ENCODE data around the gene RAX2. TPM values are rescaled to one million over a fixed set of nuclear protein-coding genes. Genes with fewer than 3 reads are reported as not detected.

RAX2 gene
- total and polyA plus RNA-seq, 2 donors (not counting 1 experiment from before 2014, with no cell fraction given): not detected

DNA sequence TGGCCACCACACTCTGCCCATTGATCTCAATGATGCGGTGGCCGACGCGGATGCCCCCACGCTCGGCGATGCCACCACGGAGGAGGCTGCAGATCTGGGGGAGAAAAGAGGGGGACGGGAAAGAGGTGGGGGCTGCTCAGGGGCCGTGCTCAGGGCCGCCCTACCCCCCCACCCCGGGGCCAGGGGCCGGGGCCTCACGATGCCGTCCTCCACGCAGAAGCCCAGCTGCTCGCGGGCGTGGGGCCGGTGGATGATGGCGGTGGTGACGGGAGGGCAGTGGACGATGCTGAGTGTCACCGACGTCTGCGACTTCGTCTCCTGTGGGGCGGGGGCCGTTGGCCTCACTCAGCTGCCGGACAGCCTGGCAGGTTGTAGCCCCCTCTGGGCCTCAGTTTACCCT, 20.8 kb downstream of the RAX2 start:
- H3K27ac ChIP-seq (ENCODE audit: insufficient read depth, low read length): no peak overlapping the region
- no peak overlapping the region for H3K4me3 ChIP-seq (replicated peaks in 1 of 4; ENCODE audit: control extremely low read depth in 1 of 4, insufficient read depth in 1 of 4, low read depth in 3 of 4, low read length in 4 of 4)
- TF ChIP-seq, protein P1, sequence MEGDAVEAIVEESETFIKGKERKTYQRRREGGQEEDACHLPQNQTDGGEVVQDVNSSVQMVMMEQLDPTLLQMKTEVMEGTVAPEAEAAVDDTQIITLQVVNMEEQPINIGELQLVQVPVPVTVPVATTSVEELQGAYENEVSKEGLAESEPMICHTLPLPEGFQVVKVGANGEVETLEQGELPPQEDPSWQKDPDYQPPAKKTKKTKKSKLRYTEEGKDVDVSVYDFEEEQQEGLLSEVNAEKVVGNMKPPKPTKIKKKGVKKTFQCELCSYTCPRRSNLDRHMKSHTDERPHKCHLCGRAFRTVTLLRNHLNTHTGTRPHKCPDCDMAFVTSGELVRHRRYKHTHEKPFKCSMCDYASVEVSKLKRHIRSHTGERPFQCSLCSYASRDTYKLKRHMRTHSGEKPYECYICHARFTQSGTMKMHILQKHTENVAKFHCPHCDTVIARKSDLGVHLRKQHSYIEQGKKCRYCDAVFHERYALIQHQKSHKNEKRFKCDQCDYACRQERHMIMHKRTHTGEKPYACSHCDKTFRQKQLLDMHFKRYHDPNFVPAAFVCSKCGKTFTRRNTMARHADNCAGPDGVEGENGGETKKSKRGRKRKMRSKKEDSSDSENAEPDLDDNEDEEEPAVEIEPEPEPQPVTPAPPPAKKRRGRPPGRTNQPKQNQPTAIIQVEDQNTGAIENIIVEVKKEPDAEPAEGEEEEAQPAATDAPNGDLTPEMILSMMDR (conservative IDR thresholded peaks at IDR 0.05 in 1 of 2, IDR thresholded peaks at IDR 0.05 in 1 of 2; ENCODE audit: low read depth in 1 of 2, low read length in 2 of 2): no peak
- no peak for TF ChIP-seq EZH2 (IDR thresholded peaks at IDR 0.05; ENCODE audit: low read length, missing control alignments)
- no peaks in the 10 kb centered on the region for H3K4me1 ChIP-seq (ENCODE audit: control insufficient read depth, extremely low read depth, insufficient read depth, low read length)
- H3K36me3 ChIP-seq (ENCODE audit: control insufficient read depth, insufficient read depth, low read length): peaks cover 1% of the 10 kb centered on the region
- H3K27me3 ChIP-seq (ENCODE audit: control insufficient read depth, insufficient read depth, low read length): no peaks in the 10 kb centered on the region
- no peaks in the 10 kb centered on the region for H3K79me2 ChIP-seq (ENCODE audit: control insufficient read depth, insufficient read depth, low read length)
- no peak overlapping the region for H2AFZ ChIP-seq (ENCODE audit: low read length)
- H3K9me3 ChIP-seq (ENCODE audit: control insufficient read depth, insufficient read depth, low read depth, low read length): no peaks in the 10 kb centered on the region
- DNase-seq (ENCODE audit: low read depth in 2 of 2): no peak
- no peak overlapping the region for H3K4me2 ChIP-seq (ENCODE audit: extremely low read depth, insufficient read depth, low read length)
- H4K20me1 ChIP-seq (ENCODE audit: control insufficient read depth, extremely low read depth, insufficient read depth, low read length): no peaks in the 10 kb centered on the region
- H3K9ac ChIP-seq (ENCODE audit: insufficient read depth, low read length): no peak overlapping the region

DNA sequence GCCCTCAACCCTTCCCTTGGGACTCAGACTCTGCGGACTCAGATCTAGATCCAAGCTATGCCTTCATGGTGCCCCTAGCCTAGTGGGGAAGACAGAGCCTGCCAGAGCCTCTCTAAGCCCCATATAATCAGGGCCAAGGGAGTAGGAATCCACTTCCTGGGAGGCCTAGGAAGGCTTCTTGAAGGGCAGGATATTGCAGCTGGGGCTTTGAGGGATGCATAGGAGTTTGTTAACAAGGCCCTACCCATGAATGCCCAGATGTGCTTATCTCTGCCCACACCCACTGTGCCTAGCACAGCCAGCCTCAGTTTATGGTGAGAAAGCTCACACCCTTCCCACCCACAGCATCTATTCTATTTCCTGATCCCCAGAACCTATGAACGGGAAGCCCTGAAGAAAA, 21.8 kb downstream of the RAX2 start:
- H3K4me2 ChIP-seq (ENCODE audit: extremely low read depth, insufficient read depth, low read length): no peak overlapping the region

GRCh38 chr19:3748965-3749364, 23.1 kb downstream of the RAX2 start:
- TF ChIP-seq, protein P1 (conservative IDR thresholded peaks at IDR 0.05 in 1 of 2, IDR thresholded peaks at IDR 0.05 in 1 of 2; ENCODE audit: low read depth in 1 of 2, low read length in 2 of 2): no peak
- no peak for TF ChIP-seq EZH2 (IDR thresholded peaks at IDR 0.05; ENCODE audit: low read length, missing control alignments)
- Histone ChIP-seq H3K4me3 (replicated peaks in 1 of 4; ENCODE audit: control extremely low read depth in 1 of 4, insufficient read depth in 1 of 4, low read depth in 3 of 4, low read length in 4 of 4) (no peak overlapping the region), H2AFZ (ENCODE audit: low read length) (no peak overlapping the region), H3K4me1 (ENCODE audit: control insufficient read depth, extremely low read depth, insufficient read depth, low read length) (no peaks in the 10 kb centered on the region), H3K36me3 (ENCODE audit: control insufficient read depth, insufficient read depth, low read length) (peaks cover 1% of the 10 kb centered on the region), H3K9me3 (ENCODE audit: control insufficient read depth, insufficient read depth, low read depth, low read length) (no peaks in the 10 kb centered on the region), H3K27me3 (ENCODE audit: control insufficient read depth, insufficient read depth, low read length) (no peaks in the 10 kb centered on the region), H3K27ac (ENCODE audit: insufficient read depth, low read length) (no peak overlapping the region), H4K20me1 (ENCODE audit: control insufficient read depth, extremely low read depth, insufficient read depth, low read length) (no peaks in the 10 kb centered on the region), H3K9ac (ENCODE audit: insufficient read depth, low read length) (no peak overlapping the region), H3K4me2 (ENCODE audit: extremely low read depth, insufficient read depth, low read length) (no peak overlapping the region), H3K79me2 (ENCODE audit: control insufficient read depth, insufficient read depth, low read length) (no peaks in the 10 kb centered on the region)
- DNase-seq (ENCODE audit: low read depth in 2 of 2): no peak

More for the DNA sequence above, 21.8 kb downstream of the RAX2 start:
- Histone ChIP-seq H3K4me3 (replicated peaks in 1 of 4; ENCODE audit: control extremely low read depth in 1 of 4, insufficient read depth in 1 of 4, low read depth in 3 of 4, low read length in 4 of 4) (no peak overlapping the region), H2AFZ (ENCODE audit: low read length) (no peak overlapping the region), H3K27me3 (ENCODE audit: control insufficient read depth, insufficient read depth, low read length) (no peaks in the 10 kb centered on the region), H3K79me2 (ENCODE audit: control insufficient read depth, insufficient read depth, low read length) (no peaks in the 10 kb centered on the region), H3K36me3 (ENCODE audit: control insufficient read depth, insufficient read depth, low read length) (peaks cover 1% of the 10 kb centered on the region), H3K4me1 (ENCODE audit: control insufficient read depth, extremely low read depth, insufficient read depth, low read length) (no peaks in the 10 kb centered on the region), H4K20me1 (ENCODE audit: control insufficient read depth, extremely low read depth, insufficient read depth, low read length) (no peaks in the 10 kb centered on the region), H3K9ac (ENCODE audit: insufficient read depth, low read length) (no peak overlapping the region), H3K9me3 (ENCODE audit: control insufficient read depth, insufficient read depth, low read depth, low read length) (no peaks in the 10 kb centered on the region), H3K27ac (ENCODE audit: insufficient read depth, low read length) (no peak overlapping the region)
- DNase-seq (ENCODE audit: low read depth in 2 of 2): no peak
- no peak for TF ChIP-seq EZH2 (IDR thresholded peaks at IDR 0.05; ENCODE audit: low read length, missing control alignments)
- TF ChIP-seq, protein P1 (conservative IDR thresholded peaks at IDR 0.05 in 1 of 2, IDR thresholded peaks at IDR 0.05 in 1 of 2; ENCODE audit: low read depth in 1 of 2, low read length in 2 of 2): no peak

Data from fibroblast of lung (primary cell).